ENCODE data around the gene LCLAT1.
"Not testable (repeated sequence)": the region's sequence is repeated elsewhere in the genome, so short reads cannot be mapped to it uniquely, and the experiment has no call there.

The LCLAT1 gene

GRCh38 chr2:30492185-30492584, 45.1 kb downstream of the LCLAT1 start:
- no peak for DNase-seq

GRCh38 chr2:30492619-30493018, 45.6 kb downstream of the LCLAT1 start:
- no peak for DNase-seq

GRCh38 chr2:30493440-30493839, 46.4 kb downstream of the LCLAT1 start:
- no peak for DNase-seq

GRCh38 chr2:30495896-30496295, 48.9 kb downstream of the LCLAT1 start:
- DNase-seq: not testable (repeated sequence)

GRCh38 chr2:30499681-30500080, 52.6 kb downstream of the LCLAT1 start:
- no peak for DNase-seq

- DNase-seq: no peak
These were observed 53.7 kb downstream of the LCLAT1 start for GRCh38 chr2:30500699-30501098.

- no peak for DNase-seq
These were observed 55.3 kb downstream of the LCLAT1 start for GRCh38 chr2:30502310-30502709.

GRCh38 chr2:30503007-30503694, 56.1 kb downstream of the LCLAT1 start:
- no peak for DNase-seq

- no peak for DNase-seq
These were observed 56.6 kb downstream of the LCLAT1 start for GRCh38 chr2:30503695-30504052.

GRCh38 chr2:30504731-30505130, 57.7 kb downstream of the LCLAT1 start:
- DNase-seq: no peak

- no peak for DNase-seq
These were observed 58.6 kb downstream of the LCLAT1 start for GRCh38 chr2:30505500-30506180.

- not testable (repeated sequence) for DNase-seq
These were observed 60.4 kb downstream of the LCLAT1 start for GRCh38 chr2:30507460-30507859.

GRCh38 chr2:30509716-30510115, 62.7 kb downstream of the LCLAT1 start:
- DNase-seq: no peak

- no peak for DNase-seq
These were observed 63.4 kb downstream of the LCLAT1 start for GRCh38 chr2:30510409-30510808.

GRCh38 chr2:30511122-30512083, 64.4 kb downstream of the LCLAT1 start:
- no peak for DNase-seq

GRCh38 chr2:30512243-30512886, 65.3 kb downstream of the LCLAT1 start:
- DNase-seq: no peak

- not testable (repeated sequence) for DNase-seq
These were observed 66.6 kb downstream of the LCLAT1 start for GRCh38 chr2:30513649-30514048.

- no peak for DNase-seq
These were observed 67.2 kb downstream of the LCLAT1 start for GRCh38 chr2:30514134-30514847.

GRCh38 chr2:30514848-30515435, 67.9 kb downstream of the LCLAT1 start:
- no peak for DNase-seq

- DNase-seq: no peak
These were observed 69.1 kb downstream of the LCLAT1 start for GRCh38 chr2:30516166-30516565.

GRCh38 chr2:30519796-30520195, 72.8 kb downstream of the LCLAT1 start:
- DNase-seq: no peak

GRCh38 chr2:30522421-30522820, 75.4 kb downstream of the LCLAT1 start:
- DNase-seq: no peak
